Ammon's horn (tissue), 1 donor: ENCODE measurements around the gene VPS37C.
A peak's percentile ranks its signal among the peaks of the same experiment; 100 is the strongest.

Experiments
- DNase-seq: peaks from one replicate; pipeline ENCODE4 v3.0.0-alpha.2; 2016; ENCODE audit warnings: low spot score

The VPS37C gene

GRCh38 chr11:61133145-61133544, 28.1 kb downstream of the VPS37C start:
- no peak for DNase-seq

- no peak for DNase-seq
These were observed 28.6 kb downstream of the VPS37C start for GRCh38 chr11:61132646-61133045.

DNA sequence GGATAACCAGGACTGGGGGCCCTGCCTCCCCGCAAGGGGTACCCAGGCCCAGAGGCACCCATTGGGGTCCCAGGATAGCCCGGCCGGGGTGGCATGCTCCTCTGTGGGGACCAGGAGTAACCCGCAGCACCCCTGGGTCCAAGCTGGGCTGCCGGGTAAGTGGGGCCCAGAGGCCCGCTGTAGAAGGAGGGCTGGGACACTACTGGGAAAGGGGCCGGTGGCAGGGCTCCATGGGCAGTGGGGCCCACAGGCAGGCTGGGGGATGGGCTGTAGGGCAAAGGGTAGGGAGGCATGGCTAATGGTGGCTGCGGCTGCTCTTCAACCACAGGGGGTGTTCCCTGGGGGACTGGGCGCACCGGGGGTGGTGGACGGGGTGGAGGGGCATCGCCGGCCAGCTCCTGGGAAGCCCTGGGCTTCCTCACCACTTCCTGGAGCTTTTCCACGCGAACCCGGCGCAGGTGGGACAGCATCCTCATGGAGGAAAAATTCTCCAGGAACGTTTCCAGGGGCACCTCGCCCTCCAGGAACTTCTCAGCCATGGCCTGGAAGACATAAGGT, 29.1 kb downstream of the VPS37C start:
- no peak for DNase-seq

GRCh38 chr11:61131586-61131985, 29.6 kb downstream of the VPS37C start:
- DNase-seq, result no peak

GRCh38 chr11:61131186-61131585, 30.0 kb downstream of the VPS37C start:
- no peak for DNase-seq

DNA sequence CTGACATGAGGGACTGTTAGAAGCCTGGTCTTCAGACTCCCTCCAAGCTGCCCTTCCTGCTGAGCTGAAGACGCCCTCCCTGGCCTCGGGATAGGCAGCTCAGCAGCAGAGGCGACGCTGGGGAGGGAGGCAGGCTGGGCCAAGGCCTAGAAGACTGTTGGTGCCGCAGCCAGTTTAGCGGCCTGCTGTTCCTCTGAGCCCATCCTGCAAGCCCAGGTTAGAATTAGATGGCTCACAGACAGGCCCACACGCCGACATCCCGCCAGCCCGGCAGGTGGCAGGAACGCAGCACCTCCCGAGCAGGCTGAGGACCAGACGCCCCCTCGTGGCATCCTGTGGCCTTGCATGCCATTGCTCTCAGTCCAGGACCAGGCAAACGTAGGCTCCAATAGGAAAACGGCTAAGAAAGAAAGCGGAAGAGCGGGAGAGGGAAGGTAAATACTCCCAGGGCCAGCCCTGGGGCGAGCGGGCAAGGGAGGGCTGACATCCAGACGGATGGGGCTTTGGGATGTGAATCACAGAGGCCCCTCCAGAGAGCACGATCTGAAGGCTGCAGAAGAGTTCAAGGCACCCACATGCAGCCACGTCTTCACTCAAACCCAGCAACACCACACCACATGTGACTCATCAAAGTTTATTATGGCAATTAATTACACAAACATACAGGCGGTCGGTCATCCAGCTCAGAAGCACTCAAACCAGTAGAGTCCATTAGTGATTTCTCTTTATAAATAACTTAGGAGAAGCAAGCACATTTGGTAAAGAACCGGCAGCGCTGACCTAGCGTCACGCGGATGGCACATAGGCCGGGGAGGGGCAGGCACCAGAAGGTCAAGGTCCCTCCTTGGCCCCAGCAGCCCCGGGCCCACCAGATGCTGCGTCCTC, 31.3 kb downstream of the VPS37C start:
- DNase-seq, result peak; percentile 92

DNA sequence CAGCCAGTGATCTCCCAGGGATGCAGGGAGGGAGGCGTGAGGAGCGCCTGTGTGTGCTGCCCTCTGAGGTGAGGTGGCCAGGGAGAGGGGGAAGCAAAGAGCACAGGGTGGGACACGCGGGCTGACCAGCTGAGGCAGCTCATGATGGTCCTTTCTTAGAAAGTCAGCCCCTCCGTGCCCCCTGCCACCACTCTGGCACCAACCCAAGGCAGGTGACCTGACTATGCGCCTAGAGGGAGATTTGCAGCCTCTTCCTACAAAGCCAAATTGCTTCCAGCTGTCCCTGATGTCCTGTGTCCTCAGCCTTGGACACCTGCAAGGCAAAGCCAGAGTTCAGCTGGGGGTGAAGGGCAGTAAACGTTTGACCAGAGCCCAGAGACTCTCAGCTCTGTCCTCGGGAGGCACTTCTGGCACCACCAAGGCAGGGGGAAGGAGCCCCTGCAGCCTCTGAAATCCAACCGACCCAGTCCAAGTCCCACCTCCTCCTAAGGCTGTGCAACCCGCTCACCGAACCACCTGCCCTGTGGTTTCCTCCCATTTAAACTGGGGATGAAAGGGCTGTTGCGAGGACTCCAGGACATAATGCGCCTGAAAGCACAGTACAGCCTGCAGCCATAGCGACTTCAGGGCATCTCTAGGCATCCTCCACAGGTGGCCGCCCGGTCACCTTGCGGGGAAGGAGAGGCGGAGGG, 32.1 kb downstream of the VPS37C start:
- DNase-seq, result no peak

DNA sequence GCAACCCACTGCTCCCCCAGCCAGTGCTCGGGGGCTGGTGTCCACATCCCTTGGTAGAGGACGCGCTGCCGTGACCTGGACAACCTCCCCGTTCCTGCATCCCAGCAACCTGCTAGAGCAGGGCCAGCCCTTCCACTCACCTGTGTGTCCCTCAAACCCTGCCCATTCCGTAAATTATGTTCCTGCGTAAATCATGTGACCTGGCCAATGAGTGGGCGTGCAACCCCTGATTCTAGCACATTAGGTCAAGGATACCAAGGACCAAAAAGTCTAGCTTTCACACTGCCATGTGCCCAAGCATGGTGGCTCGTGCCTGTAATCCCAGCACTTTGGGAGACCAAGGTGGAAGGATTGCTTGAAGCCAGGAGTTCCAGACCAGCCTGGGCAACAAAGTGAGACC, 33.2 kb downstream of the VPS37C start:
- no peak for DNase-seq

GRCh38 chr11:61126256-61126655, 35.0 kb downstream of the VPS37C start:
- DNase-seq, result peak; percentile 58

DNA sequence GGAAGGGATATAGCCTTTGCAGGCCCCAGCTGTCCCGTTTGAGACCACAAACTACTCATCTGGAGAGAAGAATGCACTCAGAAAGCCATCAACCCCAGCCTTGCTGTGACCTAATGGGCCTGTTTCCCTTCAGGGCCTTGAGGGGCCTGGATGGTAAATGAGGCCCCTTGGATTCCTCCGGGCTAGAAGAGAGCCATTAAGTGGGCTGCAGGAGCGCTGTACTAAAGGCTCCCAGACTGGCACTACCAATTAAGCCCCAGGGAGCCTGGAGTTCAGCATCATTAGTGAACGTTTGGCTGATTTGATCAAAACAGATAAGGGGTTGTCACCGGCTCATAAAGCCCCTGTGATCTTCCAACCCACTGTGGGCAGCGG, 35.9 kb downstream of the VPS37C start:
- no peak for DNase-seq

DNA sequence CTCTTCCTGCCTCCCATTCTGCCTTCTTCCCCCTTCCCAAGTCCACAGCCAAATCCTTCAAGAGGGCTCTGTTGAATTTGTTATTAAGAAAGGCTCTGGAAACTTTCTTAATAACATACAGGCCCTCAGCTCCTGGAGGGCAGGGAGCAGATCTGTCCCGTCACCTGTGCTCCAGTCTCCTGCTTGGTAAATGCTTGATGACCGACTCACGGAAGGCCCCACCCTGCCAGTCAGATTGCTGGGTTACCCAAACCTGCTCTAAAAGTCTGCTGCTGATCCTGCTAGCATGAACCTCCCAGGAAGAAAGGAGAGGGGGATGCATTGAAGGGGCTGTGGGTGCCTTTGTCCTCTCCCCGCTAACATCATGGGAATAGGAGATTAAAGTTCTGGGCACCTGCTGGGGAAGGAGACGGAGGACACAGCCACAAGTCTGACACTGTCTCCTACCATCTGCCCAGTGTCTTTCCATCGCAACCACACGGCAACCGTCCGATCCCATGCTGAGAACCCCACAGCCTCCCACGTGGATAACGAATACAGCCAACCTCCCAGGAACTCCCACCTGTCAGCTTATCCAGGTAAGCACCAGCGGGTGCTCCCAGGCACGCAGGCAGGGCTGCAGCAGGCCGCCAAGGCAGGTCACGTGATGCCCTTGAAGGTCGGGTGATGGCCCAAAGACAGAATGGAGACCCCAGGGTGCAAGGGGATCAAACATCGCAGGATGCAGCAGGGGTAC, 36.5 kb downstream of the VPS37C start:
- no peak for DNase-seq

- DNase-seq, result no peak
These were observed 37.3 kb downstream of the VPS37C start for GRCh38 chr11:61123775-61124571.

GRCh38 chr11:61122761-61123160, 38.5 kb downstream of the VPS37C start:
- peak; percentile 43 for DNase-seq

DNA sequence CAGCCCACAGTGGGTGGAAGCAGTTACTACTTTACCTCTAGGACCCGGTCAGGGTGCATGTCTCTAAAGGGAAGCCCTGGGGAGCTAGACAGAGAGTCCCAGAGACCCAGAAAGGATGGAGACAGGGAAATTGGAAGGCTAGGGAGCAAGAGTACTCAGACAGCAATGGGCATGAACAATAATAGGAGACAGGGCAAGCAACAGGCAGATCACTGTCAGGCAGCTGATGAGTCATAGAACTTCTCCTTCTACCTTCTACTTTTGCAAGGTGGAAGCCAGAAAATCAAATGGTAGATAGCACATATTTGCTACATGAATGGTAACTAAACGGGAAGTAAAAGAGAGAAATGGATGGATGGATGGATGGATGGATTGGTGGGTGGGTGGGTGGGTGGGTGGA, 39.3 kb downstream of the VPS37C start:
- DNase-seq, result no peak

DNA sequence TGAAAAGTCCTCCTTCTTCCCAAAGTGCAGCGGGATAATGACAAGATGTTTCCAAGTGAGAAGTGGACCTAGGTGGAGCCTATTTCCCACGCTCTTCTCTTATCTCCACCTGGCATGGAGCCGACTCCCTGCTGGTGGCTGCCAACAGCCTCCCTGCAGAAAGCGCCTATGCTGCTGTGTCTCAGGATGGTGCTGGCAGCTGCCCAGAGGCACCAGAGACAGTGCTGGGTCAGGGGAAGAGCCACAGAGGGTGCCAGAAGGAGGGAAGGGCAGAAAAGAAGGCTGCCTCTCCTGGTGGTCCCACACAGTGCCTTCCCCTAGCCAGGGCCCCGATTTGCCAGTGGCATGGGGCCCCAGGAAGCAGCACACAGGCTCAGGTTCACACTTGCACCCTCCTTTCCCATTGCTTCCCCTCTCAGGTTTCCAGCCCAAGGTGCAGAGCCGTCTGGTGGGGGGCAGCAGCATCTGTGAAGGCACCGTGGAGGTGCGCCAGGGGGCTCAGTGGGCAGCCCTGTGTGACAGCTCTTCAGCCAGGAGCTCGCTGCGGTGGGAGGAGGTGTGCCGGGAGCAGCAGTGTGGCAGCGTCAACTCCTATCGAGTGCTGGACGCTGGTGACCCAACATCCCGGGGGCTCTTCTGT, 39.9 kb downstream of the VPS37C start:
- DNase-seq, result no peak

GRCh38 chr11:61120706-61121191, 40.5 kb downstream of the VPS37C start:
- peak; percentile 84 for DNase-seq

GRCh38 chr11:61120099-61120705, 41.0 kb downstream of the VPS37C start:
- DNase-seq, result no peak

DNA sequence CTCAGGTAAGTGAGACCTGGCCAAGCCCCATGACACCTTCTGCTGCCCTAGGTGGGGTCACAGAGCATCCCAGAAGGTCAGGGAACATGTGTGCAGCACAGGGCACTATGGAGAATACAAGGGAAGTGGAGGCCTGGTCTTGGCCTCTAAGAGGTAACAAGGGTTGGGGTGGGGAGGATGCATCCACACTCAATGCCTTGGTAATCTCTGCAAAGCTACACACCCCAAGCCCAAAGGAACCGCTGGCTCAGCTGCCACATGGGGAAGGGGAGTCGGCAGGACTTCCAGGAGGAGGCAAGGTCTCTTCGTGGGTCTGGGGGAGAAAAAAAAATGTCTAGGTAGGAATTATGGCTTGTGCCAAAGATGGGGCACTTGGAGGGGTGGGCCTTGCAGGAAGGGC, 41.7 kb downstream of the VPS37C start:
- no peak for DNase-seq

- no peak for DNase-seq
These were observed 42.2 kb downstream of the VPS37C start for GRCh38 chr11:61119055-61119454.

GRCh38 chr11:61118406-61118805, 42.8 kb downstream of the VPS37C start:
- no peak for DNase-seq

- no peak for DNase-seq
These were observed 43.2 kb downstream of the VPS37C start for GRCh38 chr11:61118004-61118403.
